ENCODE results near the gene RHBDL1. TPM values are rescaled to one million over a fixed set of nuclear protein-coding genes. Genes with fewer than 3 reads are reported as not detected.

Gene RHBDL1
- total RNA-seq (1 to 10 TPM in 1 of 2 donors, under 1 TPM in 1; 0.91 to 5.4 TPM), polyA plus RNA-seq (1 to 10 TPM in 1 of 2 donors, under 1 TPM in 1; 0.98 to 2.2 TPM)
- long read RNA-seq, donor 1: 0 reads
- long read RNA-seq, donor 2: 0 reads
- long read RNA-seq, donor 3: 0 reads
- long read RNA-seq, donor 4: 0 reads
- long read RNA-seq, donor 5: 0 reads

- whole genome bisulfite sequencing, 2 donors: 5 to 6% methylated on average over 66 to 73 of the region's 73 CpGs
- Histone ChIP-seq H3K4me3 (no peak within 1 kb of the TSS), H3K9ac (ENCODE audit: insufficient read depth in 1 of 2, low read length in 2 of 2) (no peak within 1 kb of the TSS), H3K27me3 (ENCODE audit: control insufficient read depth in 3 of 3, insufficient read depth in 3 of 3, low read length in 2 of 3) (no peaks in the 10 kb centered on the region), H3K9me3 (ENCODE audit: control insufficient read depth in 4 of 4, insufficient read depth in 3 of 4, low read length in 3 of 4) (peaks cover 0 to 4% (median 0%) of the 10 kb centered on the region in 4 donors), H3K36me3 (ENCODE audit: control insufficient read depth in 4 of 4, insufficient read depth in 4 of 4, low read length in 4 of 4) (peaks cover 2 to 37% (median 17%) of the 10 kb centered on the region in 4 donors), H3K27ac (ENCODE audit: low read depth in 1 of 2, low read length in 1 of 2) (no peak within 1 kb of the TSS), H3K4me1 (ENCODE audit: control insufficient read depth in 5 of 5, insufficient read depth in 5 of 5, low read length in 5 of 5) (peaks cover 0 to 17% (median 11%) of the 10 kb centered on the region in 5 donors)
- ATAC-seq (ENCODE audit: insufficient read depth, low FRiP score) (no peak), DNase-seq (peak in 1 of 3 donors; percentile 49)
- TF ChIP-seq, protein P1, sequence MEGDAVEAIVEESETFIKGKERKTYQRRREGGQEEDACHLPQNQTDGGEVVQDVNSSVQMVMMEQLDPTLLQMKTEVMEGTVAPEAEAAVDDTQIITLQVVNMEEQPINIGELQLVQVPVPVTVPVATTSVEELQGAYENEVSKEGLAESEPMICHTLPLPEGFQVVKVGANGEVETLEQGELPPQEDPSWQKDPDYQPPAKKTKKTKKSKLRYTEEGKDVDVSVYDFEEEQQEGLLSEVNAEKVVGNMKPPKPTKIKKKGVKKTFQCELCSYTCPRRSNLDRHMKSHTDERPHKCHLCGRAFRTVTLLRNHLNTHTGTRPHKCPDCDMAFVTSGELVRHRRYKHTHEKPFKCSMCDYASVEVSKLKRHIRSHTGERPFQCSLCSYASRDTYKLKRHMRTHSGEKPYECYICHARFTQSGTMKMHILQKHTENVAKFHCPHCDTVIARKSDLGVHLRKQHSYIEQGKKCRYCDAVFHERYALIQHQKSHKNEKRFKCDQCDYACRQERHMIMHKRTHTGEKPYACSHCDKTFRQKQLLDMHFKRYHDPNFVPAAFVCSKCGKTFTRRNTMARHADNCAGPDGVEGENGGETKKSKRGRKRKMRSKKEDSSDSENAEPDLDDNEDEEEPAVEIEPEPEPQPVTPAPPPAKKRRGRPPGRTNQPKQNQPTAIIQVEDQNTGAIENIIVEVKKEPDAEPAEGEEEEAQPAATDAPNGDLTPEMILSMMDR (IDR thresholded peaks at IDR 0.05; ENCODE audit: control extremely low read depth, extremely low read depth): no peak
Measured at GRCh38 chr16:674968-675883, at the start of gene RHBDL1. Gene RHBDL1, plus strand, starts transcription at chr16:675671. Its CDS starts 120 bp downstream, at chr16:675791.

GRCh38 chr16:625977-626765, 49.3 kb upstream of the RHBDL1 start:
- Histone ChIP-seq H3K27me3 (ENCODE audit: control insufficient read depth in 3 of 3, insufficient read depth in 3 of 3, low read length in 2 of 3) (no peaks in the 10 kb centered on the region), H3K9ac (ENCODE audit: insufficient read depth in 1 of 2, low read length in 2 of 2) (no peak overlapping the region), H3K27ac (ENCODE audit: low read depth in 1 of 2, low read length in 1 of 2) (no peak overlapping the region), H3K36me3 (ENCODE audit: control insufficient read depth in 4 of 4, insufficient read depth in 4 of 4, low read length in 4 of 4) (peaks cover 0 to 34% (median 5%) of the 10 kb centered on the region in 4 donors), H3K9me3 (ENCODE audit: control insufficient read depth in 4 of 4, insufficient read depth in 3 of 4, low read length in 3 of 4) (no peaks in the 10 kb centered on the region), H3K4me3 (no peak overlapping the region), H3K4me1 (ENCODE audit: control insufficient read depth in 5 of 5, insufficient read depth in 5 of 5, low read length in 5 of 5) (peaks cover 0 to 26% (median 15%) of the 10 kb centered on the region in 5 donors)
- ATAC-seq (ENCODE audit: insufficient read depth, low FRiP score) (no peak), DNase-seq (no peak)
- WGBS, 2 donors: 92 to 95% methylated on average over 32 to 35 of the region's 35 CpGs
- TF ChIP-seq, protein P1 (IDR thresholded peaks at IDR 0.05; ENCODE audit: control extremely low read depth, extremely low read depth): no peak

DNA sequence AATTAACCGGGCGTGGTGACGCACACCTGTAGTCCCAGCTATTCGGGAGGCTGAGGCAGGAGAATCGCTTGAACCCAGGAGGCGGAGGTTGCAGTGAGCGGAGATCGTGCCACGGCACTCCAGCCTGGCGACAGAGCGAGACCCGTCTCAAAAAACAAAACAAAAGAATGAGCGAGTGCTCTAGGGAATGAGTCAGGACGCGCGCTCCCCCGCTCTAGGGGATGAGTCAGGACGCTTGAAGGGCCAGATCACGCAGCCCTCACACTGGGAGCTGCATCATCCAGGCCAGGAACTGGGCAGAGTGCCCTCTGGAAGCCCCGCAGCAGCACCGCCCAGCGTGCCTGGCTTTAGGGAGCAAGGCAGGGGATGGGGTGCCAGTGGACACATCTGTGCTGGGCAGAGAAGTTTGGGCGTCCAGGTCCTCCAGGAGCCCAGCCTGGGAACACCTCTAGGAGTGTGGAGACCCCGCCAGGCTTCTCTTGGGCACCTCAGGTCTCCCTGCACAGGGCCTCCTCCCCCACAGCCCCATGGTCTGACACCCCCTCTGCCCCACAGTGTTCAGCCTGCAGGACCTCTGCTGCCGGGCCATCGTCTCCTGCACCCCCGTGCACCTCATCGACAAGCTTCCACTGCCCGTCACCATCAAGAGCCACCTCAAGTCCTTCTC, 48.6 kb upstream of the RHBDL1 start:
- DNase-seq (no peak), ATAC-seq (ENCODE audit: insufficient read depth, low FRiP score) (no peak)
- H3K4me3 ChIP-seq: no peak overlapping the region
- H3K27ac ChIP-seq (ENCODE audit: low read depth in 1 of 2, low read length in 1 of 2): peak overlapping the region in 1 of 2 donors; percentile 61
- peaks cover 0 to 25% (median 13%) of the 10 kb centered on the region in 5 donors for H3K4me1 ChIP-seq (ENCODE audit: control insufficient read depth in 5 of 5, insufficient read depth in 5 of 5, low read length in 5 of 5)
- WGBS, 2 donors: 95 to 97% methylated on average over 29 of the region's 29 CpGs
- no peak overlapping the region for H3K9ac ChIP-seq (ENCODE audit: insufficient read depth in 1 of 2, low read length in 2 of 2)
- no peaks in the 10 kb centered on the region for H3K9me3 ChIP-seq (ENCODE audit: control insufficient read depth in 4 of 4, insufficient read depth in 3 of 4, low read length in 3 of 4)
- H3K27me3 ChIP-seq (ENCODE audit: control insufficient read depth in 3 of 3, insufficient read depth in 3 of 3, low read length in 2 of 3): no peaks in the 10 kb centered on the region
- H3K36me3 ChIP-seq (ENCODE audit: control insufficient read depth in 4 of 4, insufficient read depth in 4 of 4, low read length in 4 of 4): peaks cover 0 to 34% (median 5%) of the 10 kb centered on the region in 4 donors
- TF ChIP-seq, protein P1 (IDR thresholded peaks at IDR 0.05; ENCODE audit: control extremely low read depth, extremely low read depth): no peak

Measured in lung (tissue), 16 donors.